ENCODE results near the gene RIPK1.
A peak's percentile ranks its signal among the peaks of the same experiment; 100 is the strongest.
"Not testable (repeated sequence)": the region's sequence is repeated elsewhere in the genome, so short reads cannot be mapped to it uniquely, and the experiment has no call there.

The RIPK1 gene

GRCh38 chr6:3144571-3144970 lies 76.3 kb downstream of the RIPK1 start:
- Mint-ChIP-seq H3K27me3 (no peaks in the 10 kb centered on the region), H3K4me1 (no peaks in the 10 kb centered on the region), H3K4me3 (no peak overlapping the region), H3K27ac (no peak overlapping the region), H3K9me3 (no peaks in the 10 kb centered on the region), H3K36me3 (ENCODE audit: low read depth) (peaks cover 5% of the 10 kb centered on the region)
- DNase-seq = no peak
- no peak for ATAC-seq

- no peak overlapping the region for H3K4me3 Mint-ChIP-seq
- H3K27me3 Mint-ChIP-seq = no peaks in the 10 kb centered on the region
- ATAC-seq = no peak
- no peak for DNase-seq
- H3K27ac Mint-ChIP-seq = no peak overlapping the region
- H3K36me3 Mint-ChIP-seq (ENCODE audit: low read depth) = peaks cover 3% of the 10 kb centered on the region
- H3K9me3 Mint-ChIP-seq = no peaks in the 10 kb centered on the region
- H3K4me1 Mint-ChIP-seq = no peaks in the 10 kb centered on the region
These were observed 79.8 kb downstream of the RIPK1 start for GRCh38 chr6:3147914-3148757.

GRCh38 chr6:3151691-3152090 lies 83.4 kb downstream of the RIPK1 start:
- peaks cover 4% of the 10 kb centered on the region for H3K4me1 Mint-ChIP-seq
- H3K9me3 Mint-ChIP-seq = no peaks in the 10 kb centered on the region
- H3K36me3 Mint-ChIP-seq (ENCODE audit: low read depth) = peaks cover 3% of the 10 kb centered on the region

GRCh38 chr6:3152689-3153088 lies 84.4 kb downstream of the RIPK1 start:
- Mint-ChIP-seq H3K4me1 (peaks cover 7% of the 10 kb centered on the region), H3K36me3 (ENCODE audit: low read depth) (no peaks in the 10 kb centered on the region), H3K27me3 (peaks cover 11% of the 10 kb centered on the region), H3K9me3 (no peaks in the 10 kb centered on the region), H3K4me3 (no peak overlapping the region), H3K27ac (no peak overlapping the region)
- DNase-seq (no peak), ATAC-seq (no peak)

More at GRCh38 chr6:3151691-3152090, 83.4 kb downstream of the RIPK1 start:
- Mint-ChIP-seq H3K27ac (no peak overlapping the region), H3K4me3 (no peak overlapping the region), H3K27me3 (peaks cover 9% of the 10 kb centered on the region)
- no peak for ATAC-seq
- DNase-seq = no peak

- not testable (repeated sequence) for H3K36me3 Mint-ChIP-seq (ENCODE audit: low read depth); H3K9me3 Mint-ChIP-seq; H3K4me3 Mint-ChIP-seq; H3K27ac Mint-ChIP-seq; ATAC-seq; DNase-seq
- peaks cover 22% of the 10 kb centered on the region for H3K27me3 Mint-ChIP-seq
- peaks cover 19% of the 10 kb centered on the region for H3K4me1 Mint-ChIP-seq
These were observed 87.1 kb downstream of the RIPK1 start for GRCh38 chr6:3155416-3155815.

GRCh38 chr6:3156184-3157130 lies 88.2 kb downstream of the RIPK1 start:
- not testable (repeated sequence) for H3K36me3 Mint-ChIP-seq (ENCODE audit: low read depth); H3K9me3 Mint-ChIP-seq; ATAC-seq; DNase-seq
- Mint-ChIP-seq H3K27me3 (peaks cover 23% of the 10 kb centered on the region), H3K4me1 (peaks cover 19% of the 10 kb centered on the region), H3K4me3 (peak overlapping the region; percentile 81), H3K27ac (peak overlapping the region; percentile 84)

GRCh38 chr6:3157131-3157933 lies 89.0 kb downstream of the RIPK1 start, which contains the start of gene TUBB2A:
TUBB2A (minus strand) TSS chr6:3157544; CDS start chr6:3157463, 81 bp downstream.
- peaks cover 22% of the 10 kb centered on the region for H3K4me1 Mint-ChIP-seq
- DNase-seq = peak; percentile 84
- peak within 1 kb of the TSS; percentile 84 for H3K27ac Mint-ChIP-seq
- no peaks in the 10 kb centered on the region for H3K36me3 Mint-ChIP-seq (ENCODE audit: low read depth)
- peak; percentile 69 for ATAC-seq
- peaks cover 4% of the 10 kb centered on the region for H3K9me3 Mint-ChIP-seq
- peak within 1 kb of the TSS; percentile 81 for H3K4me3 Mint-ChIP-seq
- peaks cover 29% of the 10 kb centered on the region for H3K27me3 Mint-ChIP-seq

GRCh38 chr6:3159805-3160781 lies 91.8 kb downstream of the RIPK1 start:
- DNase-seq (peak; percentile 22), ATAC-seq (peak; percentile 18)
- no peak overlapping the region for H3K4me3 Mint-ChIP-seq
- peaks cover 32% of the 10 kb centered on the region for H3K4me1 Mint-ChIP-seq
- no peak overlapping the region for H3K27ac Mint-ChIP-seq
- H3K36me3 Mint-ChIP-seq (ENCODE audit: low read depth) = no peaks in the 10 kb centered on the region
- peaks cover 38% of the 10 kb centered on the region for H3K27me3 Mint-ChIP-seq
- H3K9me3 Mint-ChIP-seq = peaks cover 4% of the 10 kb centered on the region

GRCh38 chr6:3162067-3162497 lies 93.8 kb downstream of the RIPK1 start:
- Mint-ChIP-seq H3K9me3 (peaks cover 4% of the 10 kb centered on the region), H3K27me3 (peaks cover 27% of the 10 kb centered on the region), H3K36me3 (ENCODE audit: low read depth) (no peaks in the 10 kb centered on the region), H3K4me3 (peak overlapping the region; percentile 78), H3K4me1 (peaks cover 31% of the 10 kb centered on the region), H3K27ac (no peak overlapping the region)
- ATAC-seq (no peak), DNase-seq (no peak)

GRCh38 chr6:3162565-3163247 lies 94.4 kb downstream of the RIPK1 start:
- Mint-ChIP-seq H3K27me3 (peaks cover 27% of the 10 kb centered on the region), H3K9me3 (peaks cover 4% of the 10 kb centered on the region), H3K36me3 (ENCODE audit: low read depth) (no peaks in the 10 kb centered on the region), H3K4me1 (peaks cover 31% of the 10 kb centered on the region), H3K27ac (no peak overlapping the region), H3K4me3 (peak overlapping the region; percentile 78)
- DNase-seq (peak; percentile 57), ATAC-seq (peak; percentile 77)

GRCh38 chr6:3163248-3163594 lies 94.9 kb downstream of the RIPK1 start:
- DNase-seq (no peak), ATAC-seq (no peak)
- H3K9me3 Mint-ChIP-seq = peaks cover 4% of the 10 kb centered on the region
- peak overlapping the region; percentile 78 for H3K4me3 Mint-ChIP-seq
- H3K27me3 Mint-ChIP-seq = peaks cover 25% of the 10 kb centered on the region
- H3K27ac Mint-ChIP-seq = no peak overlapping the region
- no peaks in the 10 kb centered on the region for H3K36me3 Mint-ChIP-seq (ENCODE audit: low read depth)
- peaks cover 29% of the 10 kb centered on the region for H3K4me1 Mint-ChIP-seq

- Mint-ChIP-seq H3K4me3 (no peak overlapping the region), H3K9me3 (peaks cover 4% of the 10 kb centered on the region), H3K27ac (no peak overlapping the region), H3K36me3 (ENCODE audit: low read depth) (no peaks in the 10 kb centered on the region), H3K27me3 (peaks cover 21% of the 10 kb centered on the region), H3K4me1 (peaks cover 27% of the 10 kb centered on the region)
- ATAC-seq = no peak
- no peak for DNase-seq
These were observed 96.1 kb downstream of the RIPK1 start for GRCh38 chr6:3164388-3164787.
